HG03280 (cell line): ENCODE results near the gene THSD7B.
A peak's percentile ranks its signal among the peaks of the same experiment; 100 is the strongest.

Experiments used
- ATAC-seq: cut with Tn5 transposase; IDR thresholded peaks from one replicate; pipeline ENCODE4 v1.9.1; 2021; ENCODE audit warnings: mild to moderate bottlenecking, moderate library complexity; ENCODE audit not compliant: unreplicated experiment

Gene THSD7B

DNA sequence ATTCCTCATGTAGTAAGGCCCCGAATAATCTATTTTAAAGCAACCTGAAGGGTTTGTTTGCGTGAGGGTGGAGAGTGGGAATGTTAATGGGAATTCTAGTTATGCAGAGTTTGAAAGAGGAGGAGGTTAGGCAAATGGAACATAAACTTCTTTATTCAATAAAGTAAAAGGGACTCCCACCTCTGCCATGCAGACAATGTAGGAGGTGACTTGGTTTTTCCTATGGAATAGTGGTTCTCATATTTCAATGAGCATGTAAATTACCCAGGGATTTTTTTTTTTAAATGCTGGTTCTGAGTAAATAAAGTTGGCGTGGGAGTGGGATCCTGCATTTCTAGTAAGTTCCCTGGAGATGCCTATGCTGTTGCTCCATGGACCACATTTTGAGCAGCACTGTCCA is 367.9 kb downstream of the THSD7B start:
- ATAC-seq: no peak

DNA sequence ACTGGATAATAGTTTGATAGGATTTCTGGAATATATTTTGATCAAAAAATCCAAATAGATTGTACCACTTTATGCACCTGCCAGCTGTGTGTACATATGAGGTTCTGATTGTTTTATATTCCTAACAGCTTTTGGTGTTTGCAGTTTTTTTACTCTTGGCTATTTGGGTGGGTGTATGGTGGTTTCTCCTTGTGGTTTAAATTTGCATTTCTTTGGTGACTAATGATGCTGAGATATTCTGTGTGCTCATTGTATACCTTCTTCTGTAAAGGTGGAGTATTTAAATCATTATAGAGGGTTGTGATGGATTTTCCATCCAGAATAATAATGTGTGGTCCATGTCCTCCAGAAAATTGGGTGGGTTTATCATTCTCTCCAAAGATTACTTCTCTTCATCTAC is 372.9 kb downstream of the THSD7B start:
- no peak for ATAC-seq

DNA sequence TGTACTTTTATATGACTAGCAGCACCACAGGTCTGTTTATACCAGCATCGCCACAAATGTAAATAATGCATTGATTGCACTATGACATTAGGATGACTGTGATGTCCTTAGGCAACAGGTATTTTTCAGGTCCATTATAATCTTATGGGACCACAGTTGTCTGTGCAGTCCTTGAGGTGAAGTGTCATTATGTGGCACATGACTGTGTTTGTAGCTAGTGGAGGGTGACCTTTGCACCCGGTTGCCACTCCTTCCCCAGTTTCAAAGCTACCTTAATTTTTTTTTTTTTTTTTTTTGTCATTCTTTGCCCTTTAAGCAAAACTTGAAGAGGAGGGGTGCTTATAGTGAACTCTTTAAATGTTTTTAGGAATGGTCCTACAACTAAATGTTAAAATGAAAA is 386.4 kb downstream of the THSD7B start:
- ATAC-seq: no peak

- ATAC-seq: no peak
These were observed 389.6 kb downstream of the THSD7B start for GRCh38 chr2:137154946-137155345.

DNA sequence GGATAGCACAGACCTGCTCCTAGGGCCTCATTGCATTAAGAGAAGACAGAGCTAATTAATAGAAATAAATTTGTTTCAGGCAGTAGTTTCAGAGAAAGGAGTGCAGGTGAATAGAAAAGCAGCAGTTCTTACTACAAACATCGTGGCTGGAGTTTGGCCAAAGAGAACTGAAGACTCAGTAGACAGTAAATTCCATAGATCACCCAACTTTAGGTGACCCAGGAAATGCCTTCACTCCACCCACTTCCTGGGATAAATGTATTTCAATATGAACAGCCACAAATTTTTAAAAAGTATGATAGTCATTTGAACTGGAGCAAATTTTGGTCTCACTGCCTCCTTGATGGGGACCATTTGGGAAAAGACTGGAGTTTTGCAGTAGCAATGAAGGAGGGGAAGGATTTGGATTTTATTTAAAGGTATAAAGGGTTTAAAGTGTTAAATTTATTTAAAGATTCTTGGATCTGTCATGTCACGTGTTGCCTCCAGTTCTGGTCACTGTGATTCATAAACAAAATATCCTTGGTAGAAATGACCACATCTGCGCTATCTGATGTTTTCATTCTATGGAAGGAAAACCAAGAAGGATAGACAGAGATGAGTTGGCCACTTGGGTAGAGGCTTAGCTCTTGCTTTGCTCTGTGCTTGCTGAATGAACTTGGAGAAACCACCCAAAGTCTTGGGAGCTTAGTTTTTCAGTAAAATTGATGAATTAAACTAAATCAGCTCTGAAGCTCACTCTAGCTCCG is 390.2 kb downstream of the THSD7B start:
- no peak for ATAC-seq

GRCh38 chr2:137156221-137156844 is 391.0 kb downstream of the THSD7B start:
- no peak for ATAC-seq

GRCh38 chr2:137157851-137158250 is 392.5 kb downstream of the THSD7B start:
- ATAC-seq: no peak

DNA sequence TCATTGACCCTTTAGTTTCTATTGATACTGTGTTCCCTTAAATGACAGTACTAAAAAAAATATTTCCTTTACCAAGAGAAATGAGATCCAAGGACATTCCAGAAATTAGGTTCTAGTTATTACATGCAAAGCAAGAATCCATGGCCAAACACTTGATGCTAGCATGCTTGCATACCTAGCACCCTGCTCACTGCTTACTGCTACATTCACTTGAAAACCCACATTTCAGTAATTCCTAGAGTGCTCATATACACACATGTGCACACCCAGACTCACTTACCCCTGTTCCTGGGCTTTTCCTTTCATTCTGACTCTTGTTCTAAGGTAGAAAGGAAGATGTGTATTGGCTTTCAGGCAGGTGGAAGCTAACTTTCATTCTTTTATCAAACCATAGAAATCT is 395.9 kb downstream of the THSD7B start:
- no peak for ATAC-seq

GRCh38 chr2:137165968-137166367 is 400.6 kb downstream of the THSD7B start:
- ATAC-seq: no peak

- ATAC-seq: no peak
These were observed 402.3 kb downstream of the THSD7B start for GRCh38 chr2:137167651-137168050.

DNA sequence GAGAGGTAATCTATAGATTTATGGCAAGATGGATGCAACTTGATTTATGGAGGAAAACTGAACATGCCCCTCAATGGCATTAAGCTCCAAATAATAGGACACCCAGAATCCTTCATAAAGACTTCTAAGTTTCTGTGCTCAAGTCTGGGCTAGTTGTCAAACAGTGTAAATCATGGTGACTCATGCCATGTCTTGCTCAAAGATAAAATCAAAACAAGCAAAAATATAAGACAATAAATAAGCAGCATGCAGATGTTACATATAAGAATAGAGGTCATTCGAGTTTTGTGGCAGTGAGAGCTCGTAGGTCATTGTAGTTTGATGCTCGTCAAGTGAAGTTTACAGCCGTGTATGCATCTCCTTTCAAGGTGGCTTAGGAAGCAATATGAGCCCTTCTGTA is 403.2 kb downstream of the THSD7B start:
- ATAC-seq: no peak

- no peak for ATAC-seq
These were observed 406.8 kb downstream of the THSD7B start for GRCh38 chr2:137172162-137172561.

DNA sequence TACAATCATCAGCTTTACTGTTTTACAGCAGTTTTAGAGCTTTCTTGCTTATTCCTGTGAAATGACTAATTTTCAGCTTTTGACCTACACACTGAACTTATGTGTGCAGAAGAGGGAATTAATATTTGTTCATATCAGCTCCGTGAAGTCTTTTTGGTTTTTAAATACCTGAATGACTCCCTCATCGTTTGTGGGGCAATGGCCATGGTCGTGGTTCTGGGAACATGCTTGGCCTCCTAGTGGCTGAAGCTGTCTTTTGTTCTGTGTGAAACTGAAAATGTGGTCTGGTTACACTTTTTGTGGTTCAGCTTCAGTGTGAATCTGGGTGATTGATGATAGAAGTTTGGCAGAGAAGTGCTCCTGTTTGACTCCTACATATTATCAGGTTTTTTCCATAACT is 408.1 kb downstream of the THSD7B start:
- ATAC-seq: peak; percentile 93

GRCh38 chr2:137175246-137175645 is 409.9 kb downstream of the THSD7B start:
- no peak for ATAC-seq

GRCh38 chr2:137178951-137179377 is 413.6 kb downstream of the THSD7B start:
- no peak for ATAC-seq

DNA sequence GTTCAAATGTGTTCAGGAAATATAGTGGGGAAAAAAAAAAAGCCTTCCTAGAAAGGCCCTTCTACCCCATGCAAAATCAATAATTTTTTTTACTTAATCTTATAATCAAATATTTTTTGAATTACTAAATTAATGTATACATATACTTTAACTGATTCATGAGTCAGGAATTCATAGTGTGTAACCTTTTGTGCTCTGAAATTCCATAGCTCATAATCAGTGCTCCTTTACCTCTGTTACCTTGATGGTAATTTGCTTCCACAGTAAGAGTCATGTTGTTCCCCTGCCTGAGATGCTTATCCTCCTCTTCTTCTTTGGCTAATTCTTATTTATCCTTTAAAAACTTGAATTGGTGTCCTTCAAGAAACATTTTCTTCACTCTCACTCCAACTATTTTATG is 414.2 kb downstream of the THSD7B start:
- ATAC-seq: no peak

- ATAC-seq: no peak
These were observed 414.7 kb downstream of the THSD7B start for GRCh38 chr2:137180012-137180411.

GRCh38 chr2:137181370-137181769 is 416.0 kb downstream of the THSD7B start:
- ATAC-seq: no peak

DNA sequence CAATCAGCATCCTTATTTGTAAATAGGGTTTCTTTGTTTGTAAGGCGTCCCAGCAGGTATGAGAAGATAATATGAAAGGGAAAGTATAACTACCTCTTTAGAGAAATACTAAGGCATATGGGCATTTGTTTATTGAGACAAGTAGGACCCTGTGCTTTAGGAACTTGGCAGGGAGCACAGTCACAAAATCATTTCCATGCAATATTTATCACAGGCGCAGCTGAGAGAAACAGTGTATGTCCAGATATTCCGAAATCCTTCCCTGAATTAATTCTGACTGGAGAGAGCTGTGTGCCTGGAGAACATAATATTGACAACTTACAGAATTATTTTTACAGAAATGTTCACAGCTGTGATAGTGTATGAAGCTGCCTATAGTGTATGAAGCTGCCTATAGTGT is 416.7 kb downstream of the THSD7B start:
- no peak for ATAC-seq

DNA sequence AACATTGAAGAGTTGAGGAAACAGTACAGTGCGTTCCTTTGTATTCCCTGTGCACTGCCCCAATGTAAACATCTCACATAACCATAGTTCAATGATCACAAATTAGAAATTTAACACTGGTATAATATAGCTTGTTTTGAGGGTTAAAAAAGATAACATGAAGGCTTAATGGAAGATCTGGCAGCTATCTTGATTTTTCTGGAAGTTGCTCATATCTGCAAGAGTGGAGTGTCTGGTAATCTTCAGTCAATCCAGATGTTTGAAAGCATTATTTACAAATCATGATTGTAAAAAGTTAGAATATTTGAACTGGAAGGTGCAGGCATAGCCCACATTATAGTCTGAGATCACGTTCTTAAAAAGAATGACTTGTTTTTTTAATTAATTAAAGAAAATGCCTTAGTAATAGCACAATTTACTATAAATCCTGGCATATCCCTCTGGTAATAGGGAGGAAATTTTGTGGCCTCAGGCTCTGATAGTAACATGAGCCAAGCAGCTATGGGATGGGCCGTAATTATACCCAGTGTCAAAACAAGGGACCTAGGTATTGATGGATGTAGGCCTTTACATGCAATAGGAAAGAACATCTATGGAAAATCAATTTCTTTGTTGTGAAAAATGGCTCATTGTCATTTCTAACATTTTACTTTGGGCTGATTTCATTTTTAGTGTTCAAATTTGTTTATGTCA is 418.0 kb downstream of the THSD7B start:
- no peak for ATAC-seq

- no peak for ATAC-seq
These were observed 420.2 kb downstream of the THSD7B start for GRCh38 chr2:137185378-137186078.
